BJ (cell line): ENCODE data around the gene ZFR2. TPM values are rescaled to one million over a fixed set of nuclear protein-coding genes. Genes with fewer than 3 reads are reported as not detected.

Source experiments
- CTCF ChIA-PET: fragments of 350-600 bp; formaldehyde crosslinking; extraction: SDS; loops from one replicate; lab custom pipeline; 2021; ENCODE audit warnings: antibody characterized with exemption, inconsistent platforms; lab: Yijun Ruan, JAX
- POLR2A ChIA-PET: fragments of 300-600 bp; sonication (Branson Sonifier 250); formaldehyde crosslinking; extraction: SDS; loops from one replicate; lab custom pipeline; 2021; ENCODE audit warnings: antibody characterized with exemption; lab: Charles Lee
- DNase-seq: peaks from one replicate; pipeline ENCODE4 v3.0.0-alpha.2; 2011; ENCODE audit warnings: low read depth
- H3K27me3 ChIP-seq: 2 replicates; pipeline ENCODE4 v1.6.0; 2011; ENCODE audit warnings: low read length; ENCODE audit not compliant: control insufficient read depth, insufficient read depth
- H3K36me3 ChIP-seq: 2 replicates; pipeline ENCODE4 v1.5.1; 2011; ENCODE audit warnings: low read length; ENCODE audit not compliant: control insufficient read depth, insufficient read depth
- H3K4me3 ChIP-seq: 2 replicates; pipeline ENCODE4 v1.5.1; 2011; ENCODE audit warnings: low read depth, mild to moderate bottlenecking, control low read depth, low read length
- polyA plus RNA-seq: library from polyadenylated mRNA; depleted of rRNA; stranded (reverse); fragments of >200 nt; gene quantifications from 2 replicates; pipeline ENCODE4 v1.2.3, GENCODE V29; 2011
- TF ChIP-seq, protein P1 (sequence below): IDR thresholded peaks from 2 replicates; pipeline ENCODE4 v1.5.1; 2011; ENCODE audit warnings: low read depth, mild to moderate bottlenecking, control low read depth, inconsistent platforms, low read length, moderate library complexity; ENCODE audit not compliant: insufficient read depth

Gene ZFR2
- polyA plus RNA-seq, 1 experiment: 0.15 TPM

GRCh38 chr19:3778899-3779723 lies 89.7 kb downstream of the ZFR2 start:
- TF ChIP-seq, protein P1, sequence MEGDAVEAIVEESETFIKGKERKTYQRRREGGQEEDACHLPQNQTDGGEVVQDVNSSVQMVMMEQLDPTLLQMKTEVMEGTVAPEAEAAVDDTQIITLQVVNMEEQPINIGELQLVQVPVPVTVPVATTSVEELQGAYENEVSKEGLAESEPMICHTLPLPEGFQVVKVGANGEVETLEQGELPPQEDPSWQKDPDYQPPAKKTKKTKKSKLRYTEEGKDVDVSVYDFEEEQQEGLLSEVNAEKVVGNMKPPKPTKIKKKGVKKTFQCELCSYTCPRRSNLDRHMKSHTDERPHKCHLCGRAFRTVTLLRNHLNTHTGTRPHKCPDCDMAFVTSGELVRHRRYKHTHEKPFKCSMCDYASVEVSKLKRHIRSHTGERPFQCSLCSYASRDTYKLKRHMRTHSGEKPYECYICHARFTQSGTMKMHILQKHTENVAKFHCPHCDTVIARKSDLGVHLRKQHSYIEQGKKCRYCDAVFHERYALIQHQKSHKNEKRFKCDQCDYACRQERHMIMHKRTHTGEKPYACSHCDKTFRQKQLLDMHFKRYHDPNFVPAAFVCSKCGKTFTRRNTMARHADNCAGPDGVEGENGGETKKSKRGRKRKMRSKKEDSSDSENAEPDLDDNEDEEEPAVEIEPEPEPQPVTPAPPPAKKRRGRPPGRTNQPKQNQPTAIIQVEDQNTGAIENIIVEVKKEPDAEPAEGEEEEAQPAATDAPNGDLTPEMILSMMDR: no peak
- Histone ChIP-seq H3K36me3 (no peaks in the 10 kb centered on the region), H3K4me3 (no peak overlapping the region), H3K27me3 (no peaks in the 10 kb centered on the region; the same call in 1 of the 2 replicates)
- no peak for DNase-seq
- POLR2A ChIA-PET: no interaction called here
- CTCF ChIA-PET: no interaction called here

GRCh38 chr19:3778104-3778867 lies 90.6 kb downstream of the ZFR2 start:
- DNase-seq: no peak
- CTCF ChIA-PET: no interaction called here
- POLR2A ChIA-PET: no interaction called here
- TF ChIP-seq, protein P1: no peak
- Histone ChIP-seq H3K36me3 (no peaks in the 10 kb centered on the region), H3K27me3 (no peaks in the 10 kb centered on the region; the same call in 1 of the 2 replicates), H3K4me3 (no peak overlapping the region)

DNA sequence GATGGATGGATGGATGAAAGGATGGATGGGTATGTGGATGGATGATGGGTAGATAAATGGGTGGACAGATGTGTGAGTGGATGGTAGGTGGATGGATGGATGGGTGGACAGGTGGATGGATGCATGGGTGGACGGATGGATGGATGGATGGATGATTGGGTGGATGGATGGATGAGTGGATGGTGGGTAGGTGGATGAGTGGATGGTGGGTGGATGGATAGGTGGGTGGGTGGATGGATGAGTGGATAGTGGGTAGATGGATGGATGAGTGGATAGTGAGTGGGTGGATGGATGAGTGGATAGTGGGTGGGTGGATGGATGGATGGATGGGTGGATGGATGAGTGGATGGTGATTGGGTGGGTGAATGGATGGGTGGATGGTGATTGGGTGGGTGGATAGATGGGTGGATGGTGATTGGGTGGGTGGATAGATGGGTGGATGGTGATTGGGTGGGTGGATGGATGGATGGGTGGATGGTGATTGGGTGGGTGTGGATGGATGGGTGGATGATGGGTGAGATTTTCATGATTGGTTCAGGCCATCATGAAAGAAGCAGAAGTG lies 92.3 kb downstream of the ZFR2 start:
- Histone ChIP-seq H3K27me3 (no peaks in the 10 kb centered on the region; the same call in 1 of the 2 replicates), H3K4me3 (no peak overlapping the region), H3K36me3 (no peaks in the 10 kb centered on the region)
- TF ChIP-seq, protein P1: no peak
- no peak for DNase-seq
- CTCF ChIA-PET: no interaction called here
- POLR2A ChIA-PET: no interaction called here

DNA sequence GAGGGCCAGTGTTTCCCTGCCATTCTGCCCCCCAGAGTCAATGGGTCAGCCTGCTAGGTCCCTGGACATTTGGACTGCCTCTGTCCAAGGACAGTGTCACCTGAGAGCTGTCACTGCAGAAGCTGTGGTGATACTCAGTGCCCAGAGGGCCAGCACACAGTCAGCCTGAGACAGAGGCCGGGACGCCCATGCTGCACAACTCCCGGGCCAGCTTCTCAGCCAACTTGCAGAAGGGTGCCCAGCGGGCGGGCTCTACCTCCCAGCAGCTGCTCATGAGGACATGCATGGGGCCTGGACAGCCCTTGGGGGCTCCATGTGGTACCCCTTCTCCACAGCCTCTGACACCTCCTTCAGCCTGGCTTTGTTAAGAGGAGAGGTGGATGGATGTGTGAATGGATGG lies 93.0 kb downstream of the ZFR2 start:
- no peak for DNase-seq
- Histone ChIP-seq H3K27me3 (no peaks in the 10 kb centered on the region; the same call in 1 of the 2 replicates), H3K36me3 (no peaks in the 10 kb centered on the region), H3K4me3 (no peak overlapping the region)
- TF ChIP-seq, protein P1: no peak
- ChIA-PET CTCF (no interaction called here), POLR2A (no interaction called here)

GRCh38 chr19:3775374-3775711 lies 93.5 kb downstream of the ZFR2 start:
- Histone ChIP-seq H3K4me3 (no peak overlapping the region), H3K36me3 (no peaks in the 10 kb centered on the region), H3K27me3 (no peaks in the 10 kb centered on the region; the same call in 1 of the 2 replicates)
- ChIA-PET POLR2A (no interaction called here), CTCF (no interaction called here)
- TF ChIP-seq, protein P1: no peak
- DNase-seq: no peak
